ENCODE measurements around the gene THBS2. TPM values are rescaled to one million over a fixed set of nuclear protein-coding genes. Genes with fewer than 3 reads are reported as not detected.
"Not testable (repeated sequence)": the region's sequence is repeated elsewhere in the genome, so short reads cannot be mapped to it uniquely, and the experiment has no call there.

Gene THBS2
- total RNA-seq: 10 to 100 TPM in 1 of 3 donors, 1 to 10 TPM in 2; 3.7 to 39.1 (median 4.0) TPM
- long read RNA-seq, donor 1, full-length matches to known transcripts: 15 of 54 reads
- long read RNA-seq, donor 1, partial matches to known transcripts: 33 of 54 reads
- long read RNA-seq, donor 1, other reads (novel, unspliced or antisense): 6 of 54 reads
- long read RNA-seq, donor 2, partial matches to known transcripts: 2 of 2 reads
- long read RNA-seq, donor 2, other reads (novel, unspliced or antisense): 0 of 2 reads

- Histone ChIP-seq H3K9me3 (no peaks in the 10 kb centered on the region), H3K36me3 (ENCODE audit: low read depth) (no peaks in the 10 kb centered on the region), H3K4me1 (ENCODE audit: low read depth) (no peaks in the 10 kb centered on the region), H3K4me3 (no peak within 1 kb of the TSS)
- intact Hi-C loops (cut with DNase I, micrococcal nuclease): no loop called here
- TF ChIP-seq CTCF (IDR thresholded peaks at IDR 0.05): no peak
- DNase-seq: peak in 1 of 3 donors; percentile 11
- ATAC-seq: peak; percentile 46
These were observed at the start of gene THBS2 for GRCh38 chr6:169253337-169254238. Gene THBS2 (minus strand): TSS chr6:169253846. CDS start chr6:169250784, 3,062 bp downstream.

- no peak for TF ChIP-seq CTCF (IDR thresholded peaks at IDR 0.05)
- no peak overlapping the region for H3K4me3 ChIP-seq
- no peaks in the 10 kb centered on the region for H3K36me3 ChIP-seq (ENCODE audit: low read depth)
- no peaks in the 10 kb centered on the region for H3K9me3 ChIP-seq
- H3K4me1 ChIP-seq (ENCODE audit: low read depth): no peaks in the 10 kb centered on the region
- intact Hi-C loops (cut with DNase I, micrococcal nuclease): no loop called here
- DNase-seq (no peak), ATAC-seq (no peak)
These were observed 49.1 kb upstream of the THBS2 start for GRCh38 chr6:169302716-169303115.

GRCh38 chr6:169302255-169302654 is 48.6 kb upstream of the THBS2 start:
- TF ChIP-seq CTCF (IDR thresholded peaks at IDR 0.05): no peak
- Histone ChIP-seq H3K4me3 (no peak overlapping the region), H3K9me3 (no peaks in the 10 kb centered on the region), H3K36me3 (ENCODE audit: low read depth) (no peaks in the 10 kb centered on the region), H3K4me1 (ENCODE audit: low read depth) (no peaks in the 10 kb centered on the region)
- intact Hi-C loops (cut with DNase I, micrococcal nuclease): no loop called here
- DNase-seq (no peak), ATAC-seq (no peak)

- Histone ChIP-seq H3K4me3 (no peak overlapping the region), H3K4me1 (ENCODE audit: low read depth) (no peaks in the 10 kb centered on the region), H3K9me3 (no peaks in the 10 kb centered on the region), H3K36me3 (ENCODE audit: low read depth) (no peaks in the 10 kb centered on the region)
- TF ChIP-seq CTCF (IDR thresholded peaks at IDR 0.05): no peak
- intact Hi-C loops (cut with DNase I, micrococcal nuclease): no loop called here
- no peak for DNase-seq
- ATAC-seq: no peak
These were observed 47.3 kb upstream of the THBS2 start for GRCh38 chr6:169300916-169301315.

GRCh38 chr6:169298626-169299025 is 45.0 kb upstream of the THBS2 start:
- intact Hi-C loops (cut with DNase I, micrococcal nuclease); ATAC-seq; H3K36me3 ChIP-seq (ENCODE audit: low read depth); H3K4me3 ChIP-seq; H3K4me1 ChIP-seq (ENCODE audit: low read depth); DNase-seq; H3K9me3 ChIP-seq: not testable (repeated sequence)

GRCh38 chr6:169296622-169297021 is 43.0 kb upstream of the THBS2 start:
- no peak overlapping the region for H3K4me3 ChIP-seq
- H3K4me1 ChIP-seq (ENCODE audit: low read depth): no peaks in the 10 kb centered on the region
- TF ChIP-seq CTCF (IDR thresholded peaks at IDR 0.05): no peak
- no peaks in the 10 kb centered on the region for H3K36me3 ChIP-seq (ENCODE audit: low read depth)
- intact Hi-C loops (cut with DNase I, micrococcal nuclease): no loop called here
- DNase-seq (no peak), ATAC-seq (no peak)
- no peaks in the 10 kb centered on the region for H3K9me3 ChIP-seq

All from mucosa of descending colon (tissue), 3 donors.